8988T (cell line): Measurements from ENCODE around the gene TMTC2.

Experiments
- DNase-seq: peaks from one replicate; pipeline ENCODE4 v3.0.0; 2011

TMTC2 gene

GRCh38 chr12:82685790-82686167, 927 bp upstream of the TMTC2 start:
- peak; percentile 41 for DNase-seq

- peak; percentile 24 for DNase-seq
Observed at GRCh38 chr12:82687021-82688011, 610 bp downstream of the TMTC2 start.

GRCh38 chr12:82688035-82688501, 1.4 kb downstream of the TMTC2 start:
- no peak for DNase-seq

GRCh38 chr12:82688596-82688995, 1.9 kb downstream of the TMTC2 start:
- no peak for DNase-seq

GRCh38 chr12:82690006-82690405, 3.3 kb downstream of the TMTC2 start:
- DNase-seq = no peak

- no peak for DNase-seq
Observed at GRCh38 chr12:82691513-82691912, 4.8 kb downstream of the TMTC2 start.

GRCh38 chr12:82694276-82694675, 7.6 kb downstream of the TMTC2 start:
- DNase-seq = no peak

GRCh38 chr12:82694970-82695369, 8.3 kb downstream of the TMTC2 start:
- no peak for DNase-seq

- no peak for DNase-seq
Observed at GRCh38 chr12:82695531-82695930, 8.8 kb downstream of the TMTC2 start.

- DNase-seq = no peak
Observed at GRCh38 chr12:82696543-82696942, 9.8 kb downstream of the TMTC2 start.

- no peak for DNase-seq
Observed at GRCh38 chr12:82698708-82699564, 12.2 kb downstream of the TMTC2 start.

GRCh38 chr12:82705774-82706173, 19.1 kb downstream of the TMTC2 start:
- DNase-seq = no peak

GRCh38 chr12:82708061-82708879, 21.6 kb downstream of the TMTC2 start:
- no peak for DNase-seq

- DNase-seq = no peak
Observed at GRCh38 chr12:82709794-82710355, 23.2 kb downstream of the TMTC2 start.

GRCh38 chr12:82710741-82711140, 24.0 kb downstream of the TMTC2 start:
- no peak for DNase-seq

- no peak for DNase-seq
Observed at GRCh38 chr12:82714427-82714826, 27.7 kb downstream of the TMTC2 start.

- DNase-seq = no peak
Observed at GRCh38 chr12:82721726-82722125, 35.0 kb downstream of the TMTC2 start.

- DNase-seq = no peak
Observed at GRCh38 chr12:82723093-82723492, 36.4 kb downstream of the TMTC2 start.

GRCh38 chr12:82723891-82724290, 37.2 kb downstream of the TMTC2 start:
- no peak for DNase-seq

GRCh38 chr12:82725741-82726140, 39.0 kb downstream of the TMTC2 start:
- DNase-seq = no peak

- DNase-seq = no peak
Observed at GRCh38 chr12:82727886-82728285, 41.2 kb downstream of the TMTC2 start.

GRCh38 chr12:82728710-82729109, 42.0 kb downstream of the TMTC2 start:
- DNase-seq = no peak
